HCT116 (cell line): ENCODE data around the gene SLC24A3.

ENCODE experiments used
- POLR2A ChIP-seq: IDR thresholded peaks from 2 replicates; pipeline ENCODE4 v1.7.0; 2011; ENCODE audit warnings: borderline replicate concordance; ENCODE audit not compliant: insufficient read depth, insufficient read length; ENCODE audit errors: extremely low read depth
- TF ChIP-seq, protein P1 (sequence below), 3 experiments: fragments of 200-600 bp in 1 of 3; sonication (generic) in 1 of 3; IDR thresholded peaks in 2 of 3; conservative IDR thresholded peaks in 1 of 3; 2 replicates each; pipeline ENCODE4 v1.5.1; 2012 to 2017; ENCODE audit warnings: low read depth in 2 of 3, low read length in 2 of 3, antibody characterized with exemption in 1 of 3, borderline replicate concordance in 1 of 3, control low read depth in 1 of 3, mild to moderate bottlenecking in 1 of 3, mixed read lengths in 1 of 3, mixed run types in 1 of 3, moderate library complexity in 1 of 3; ENCODE audit not compliant: insufficient read depth in 1 of 3

DNA sequence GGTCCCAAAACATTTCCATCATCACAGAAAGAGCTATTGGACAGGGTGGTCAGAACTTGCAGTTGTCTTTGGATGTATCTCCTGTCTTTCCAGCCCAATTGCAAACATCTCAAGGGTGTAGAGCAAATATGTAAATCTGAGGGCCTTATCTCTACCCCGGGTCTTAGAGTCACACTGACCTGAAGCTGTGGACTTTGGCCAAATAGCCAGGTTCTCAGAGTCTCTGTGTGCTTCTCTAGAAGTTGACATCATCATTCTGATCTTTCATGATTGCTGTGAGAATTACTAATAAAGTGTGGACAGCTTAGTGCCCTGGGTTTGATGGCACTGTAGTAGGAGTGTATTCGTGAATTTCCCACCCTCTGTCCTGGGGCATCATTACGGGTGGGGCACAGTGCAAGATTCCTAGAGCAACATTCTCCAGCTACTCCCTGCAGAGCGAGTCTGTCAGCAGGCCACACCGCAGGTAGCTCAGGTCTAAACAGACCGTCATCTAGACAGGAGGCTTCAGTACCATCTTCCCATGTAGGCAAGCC is 71.1 kb downstream of the SLC24A3 start:
- no peak for TF ChIP-seq POLR2A
- TF ChIP-seq, protein P1, sequence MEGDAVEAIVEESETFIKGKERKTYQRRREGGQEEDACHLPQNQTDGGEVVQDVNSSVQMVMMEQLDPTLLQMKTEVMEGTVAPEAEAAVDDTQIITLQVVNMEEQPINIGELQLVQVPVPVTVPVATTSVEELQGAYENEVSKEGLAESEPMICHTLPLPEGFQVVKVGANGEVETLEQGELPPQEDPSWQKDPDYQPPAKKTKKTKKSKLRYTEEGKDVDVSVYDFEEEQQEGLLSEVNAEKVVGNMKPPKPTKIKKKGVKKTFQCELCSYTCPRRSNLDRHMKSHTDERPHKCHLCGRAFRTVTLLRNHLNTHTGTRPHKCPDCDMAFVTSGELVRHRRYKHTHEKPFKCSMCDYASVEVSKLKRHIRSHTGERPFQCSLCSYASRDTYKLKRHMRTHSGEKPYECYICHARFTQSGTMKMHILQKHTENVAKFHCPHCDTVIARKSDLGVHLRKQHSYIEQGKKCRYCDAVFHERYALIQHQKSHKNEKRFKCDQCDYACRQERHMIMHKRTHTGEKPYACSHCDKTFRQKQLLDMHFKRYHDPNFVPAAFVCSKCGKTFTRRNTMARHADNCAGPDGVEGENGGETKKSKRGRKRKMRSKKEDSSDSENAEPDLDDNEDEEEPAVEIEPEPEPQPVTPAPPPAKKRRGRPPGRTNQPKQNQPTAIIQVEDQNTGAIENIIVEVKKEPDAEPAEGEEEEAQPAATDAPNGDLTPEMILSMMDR (IDR thresholded peaks at IDR 0.05 in 2 of 3, conservative IDR thresholded peaks at IDR 0.05 in 1 of 3; ENCODE audit: borderline replicate concordance in 1 of 3, insufficient read depth in 1 of 3, low read depth in 2 of 3, low read length in 2 of 3): no peak
